HepG2 (cell line): Measurements from ENCODE around the gene VTN. TPM values are rescaled to one million over a fixed set of nuclear protein-coding genes. Genes with fewer than 3 reads are reported as not detected.

Experiments
- ATAD3A ChIP-seq: sonication (generic); formaldehyde crosslinking; IDR thresholded peaks from 2 replicates; pipeline ENCODE4 v1.4.0; 2020; ENCODE audit warnings: missing genetic modification reagents
- DMAP1 ChIP-seq: IDR thresholded peaks from 2 replicates; pipeline ENCODE4 v1.6.1; 2016
- GABPB1 ChIP-seq: IDR thresholded peaks from 2 replicates; pipeline ENCODE4 v1.6.1; 2016; ENCODE audit warnings: mild to moderate bottlenecking, missing genetic modification reagents, moderate library complexity, missing compliant biosample characterization
- HDAC1 ChIP-seq: sonication (generic); formaldehyde crosslinking; IDR thresholded peaks from 2 replicates; pipeline ENCODE4 v1.5.1; 2020; ENCODE audit warnings: mild to moderate bottlenecking, missing genetic modification reagents
- HINFP ChIP-seq: sonication (generic); formaldehyde crosslinking; IDR thresholded peaks from 2 replicates; pipeline ENCODE4 v1.4.0; 2020; ENCODE audit warnings: low read depth, mild to moderate bottlenecking, missing genetic modification reagents
- MAFF ChIP-seq: IDR thresholded peaks from 2 replicates; pipeline ENCODE4 v1.6.1; 2011; ENCODE audit warnings: low read depth, low read length, improper control_type of control experiment
- NCOA1 ChIP-seq: sonication (generic); formaldehyde crosslinking; IDR thresholded peaks from 2 replicates; pipeline ENCODE4 v1.9.0; 2021; ENCODE audit warnings: missing genetic modification reagents
- NFE2 ChIP-seq: sonication (generic); formaldehyde crosslinking; IDR thresholded peaks from 2 replicates; pipeline ENCODE4 v1.4.0; 2020; ENCODE audit warnings: missing genetic modification reagents
- NPAS2 ChIP-seq: sonication (generic); formaldehyde crosslinking; IDR thresholded peaks from 2 replicates; pipeline ENCODE4 v1.8.0; 2022; ENCODE audit warnings: mild to moderate bottlenecking, missing genetic modification reagents, borderline replicate concordance
- NR2F6 ChIP-seq, 2 experiments: IDR thresholded peaks; 2 replicates each; pipeline ENCODE4 v1.6.1; 2016; ENCODE audit warnings: antibody characterized with exemption in 1 of 2, mild to moderate bottlenecking in 1 of 2
- PITX1 ChIP-seq: sonication (generic); formaldehyde crosslinking; IDR thresholded peaks from 2 replicates; pipeline ENCODE4 v1.5.1; 2020; ENCODE audit warnings: mild to moderate bottlenecking, missing genetic modification reagents
- POLR2AphosphoS2 ChIP-seq: IDR thresholded peaks from 2 replicates; pipeline ENCODE4 v1.6.1; 2011; ENCODE audit warnings: low read depth, low read length, improper control_type of control experiment
- REPIN1 ChIP-seq: sonication (generic); formaldehyde crosslinking; IDR thresholded peaks from 2 replicates; pipeline ENCODE4 v1.8.0; 2022; ENCODE audit warnings: missing genetic modification reagents, low read depth, mild to moderate bottlenecking, borderline replicate concordance
- RFX5 ChIP-seq: IDR thresholded peaks from 2 replicates; pipeline ENCODE4 v1.6.1; 2011; ENCODE audit warnings: low read depth, low read length, improper control_type of control experiment
- SMARCC2 ChIP-seq: fragments of 450-650 bp; IDR thresholded peaks from 2 replicates; pipeline ENCODE4 v1.6.1; 2017; ENCODE audit warnings: antibody characterized with exemption, mild to moderate bottlenecking
- TCF7 ChIP-seq: sonication (generic); IDR thresholded peaks from 2 replicates; pipeline ENCODE4 v1.6.1; 2016; ENCODE audit warnings: antibody characterized with exemption, low read depth
- U2AF2 ChIP-seq: fragments of 200-400 bp; formaldehyde crosslinking; IDR thresholded peaks from 2 replicates; pipeline ENCODE4 v1.6.1; 2017; ENCODE audit warnings: low read depth, mild to moderate bottlenecking, low read length
- YEATS4 ChIP-seq: sonication (generic); formaldehyde crosslinking; IDR thresholded peaks from 2 replicates; pipeline ENCODE4 v1.4.0; 2020; ENCODE audit warnings: missing genetic modification reagents, borderline replicate concordance
- ZNF292 ChIP-seq: sonication (generic); formaldehyde crosslinking; IDR thresholded peaks from 2 replicates; pipeline ENCODE4 v1.8.1; 2022; ENCODE audit warnings: mild to moderate bottlenecking, low read depth, missing genetic modification reagents, borderline replicate concordance
- ZNF3 ChIP-seq: IDR thresholded peaks from 2 replicates; pipeline ENCODE4 v1.7.0; 2017; ENCODE audit warnings: inconsistent platforms
- ZNF34 ChIP-seq: sonication (generic); formaldehyde crosslinking; IDR thresholded peaks from 2 replicates; pipeline ENCODE4 v1.4.0; 2020; ENCODE audit warnings: mild to moderate bottlenecking, missing genetic modification reagents, borderline replicate concordance
- ZNF547 ChIP-seq: sonication (generic); formaldehyde crosslinking; IDR thresholded peaks from 2 replicates; pipeline ENCODE4 v1.5.1; 2020; ENCODE audit warnings: mild to moderate bottlenecking, missing genetic modification reagents
- ZNF7 ChIP-seq: IDR thresholded peaks from 2 replicates; pipeline ENCODE4 v1.6.1; 2016; ENCODE audit warnings: missing biosample characterization, missing genetic modification reagents
- ZNF768 ChIP-seq: sonication (generic); formaldehyde crosslinking; IDR thresholded peaks from 2 replicates; pipeline ENCODE4 v1.4.0; 2020; ENCODE audit warnings: missing genetic modification reagents
- ZNF775 ChIP-seq: sonication (generic); formaldehyde crosslinking; IDR thresholded peaks from 2 replicates; pipeline ENCODE4 v1.4.0; 2020; ENCODE audit warnings: missing genetic modification reagents, mild to moderate bottlenecking, moderate library complexity, borderline replicate concordance
- polyA plus RNA-seq, 8 experiments: library from polyadenylated mRNA; depleted of rRNA in 3 of 8; stranded (reverse) in 7 of 8; unstranded in 1 of 8; fragments of >200 nt; fragmentation: Illumina TruSeq in 4 of 8; extraction: Trizol in 4 of 8; gene quantifications; 2 replicates each; pipeline versions ENCODE4 v1.2.1 to v1.2.3, GENCODE V29; 2011 to 2016; ENCODE audit warnings: low read depth in 4 of 8, missing spikeins in 1 of 8, mixed read lengths in 1 of 8; ENCODE audit not compliant: insufficient read depth in 1 of 8
- total RNA-seq, 5 experiments: library from RNA; depleted of rRNA; stranded (reverse); fragments of >200 nt; fragmentation: Illumina TruSeq; extraction: Trizol; gene quantifications; 2 replicates each; pipeline ENCODE4 v1.2.3, GENCODE V29; 2016; ENCODE audit warnings: low read depth in 1 of 5
- TF ChIP-seq, protein P1 (sequence below): sonication (generic); formaldehyde crosslinking; conservative IDR thresholded peaks from 2 replicates; pipeline ENCODE4 v1.4.0; 2020; ENCODE audit warnings: missing genetic modification reagents
- TF ChIP-seq, protein P2 (sequence below): fragments of 450-650 bp; IDR thresholded peaks from 2 replicates; pipeline ENCODE4 v1.6.1; 2017
- TF ChIP-seq, protein P3 (sequence below): sonication (generic); formaldehyde crosslinking; IDR thresholded peaks from 2 replicates; pipeline ENCODE4 v1.8.1; 2022; ENCODE audit warnings: mild to moderate bottlenecking, missing genetic modification reagents

The VTN gene
- total and polyA plus RNA-seq, 2 of the 13 experiments (the other 11 are each of a cell fraction or from before 2014, with no cell fraction given): 108 to 131 TPM

- TF ChIP-seq, protein P1, sequence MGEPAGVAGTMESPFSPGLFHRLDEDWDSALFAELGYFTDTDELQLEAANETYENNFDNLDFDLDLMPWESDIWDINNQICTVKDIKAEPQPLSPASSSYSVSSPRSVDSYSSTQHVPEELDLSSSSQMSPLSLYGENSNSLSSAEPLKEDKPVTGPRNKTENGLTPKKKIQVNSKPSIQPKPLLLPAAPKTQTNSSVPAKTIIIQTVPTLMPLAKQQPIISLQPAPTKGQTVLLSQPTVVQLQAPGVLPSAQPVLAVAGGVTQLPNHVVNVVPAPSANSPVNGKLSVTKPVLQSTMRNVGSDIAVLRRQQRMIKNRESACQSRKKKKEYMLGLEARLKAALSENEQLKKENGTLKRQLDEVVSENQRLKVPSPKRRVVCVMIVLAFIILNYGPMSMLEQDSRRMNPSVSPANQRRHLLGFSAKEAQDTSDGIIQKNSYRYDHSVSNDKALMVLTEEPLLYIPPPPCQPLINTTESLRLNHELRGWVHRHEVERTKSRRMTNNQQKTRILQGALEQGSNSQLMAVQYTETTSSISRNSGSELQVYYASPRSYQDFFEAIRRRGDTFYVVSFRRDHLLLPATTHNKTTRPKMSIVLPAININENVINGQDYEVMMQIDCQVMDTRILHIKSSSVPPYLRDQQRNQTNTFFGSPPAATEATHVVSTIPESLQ (CRISPR knock-in tag): no peak
- TF ChIP-seq NPAS2 (CRISPR knock-in tag): no peak
- TF ChIP-seq ZNF292 (CRISPR knock-in tag): 0 out of 2 replicates have a peak, but pooled peaks have one; percentile 50
- no peak; the same call in 1 of the 2 replicates for TF ChIP-seq RFX5
- no peak for TF ChIP-seq ZNF547 (CRISPR knock-in tag)
- no peak; the same call in 1 of the 2 replicates for TF ChIP-seq DMAP1 (CRISPR knock-in tag)
- no peak for TF ChIP-seq HDAC1 (CRISPR knock-in tag)
- TF ChIP-seq GABPB1 (CRISPR knock-in tag): no peak; the same call in 1 of the 2 replicates
- no peak for TF ChIP-seq NCOA1
- no peak for TF ChIP-seq TCF7
- no peak for TF ChIP-seq ZNF775
- TF ChIP-seq REPIN1 (CRISPR knock-in tag): peak; percentile 66; the same call in 1 of the 2 replicates
- TF ChIP-seq ZNF3 (CRISPR knock-in tag): no peak
- TF ChIP-seq YEATS4 (CRISPR knock-in tag): 0 out of 2 replicates have a peak, but pooled peaks have one; percentile 46
- TF ChIP-seq POLR2AphosphoS2: no peak
- no peak for TF ChIP-seq ZNF768 (CRISPR knock-in tag)
- no peak for TF ChIP-seq ZNF34 (CRISPR knock-in tag)
- TF ChIP-seq ZNF7 (CRISPR knock-in tag): no peak
- no peak for TF ChIP-seq NR2F6 (IDR thresholded peaks at IDR 0.05)
- TF ChIP-seq NR2F6 (CRISPR knock-in tag; IDR thresholded peaks at IDR 0.05): no peak; the same call in 1 of the 2 replicates
- TF ChIP-seq, protein P2, sequence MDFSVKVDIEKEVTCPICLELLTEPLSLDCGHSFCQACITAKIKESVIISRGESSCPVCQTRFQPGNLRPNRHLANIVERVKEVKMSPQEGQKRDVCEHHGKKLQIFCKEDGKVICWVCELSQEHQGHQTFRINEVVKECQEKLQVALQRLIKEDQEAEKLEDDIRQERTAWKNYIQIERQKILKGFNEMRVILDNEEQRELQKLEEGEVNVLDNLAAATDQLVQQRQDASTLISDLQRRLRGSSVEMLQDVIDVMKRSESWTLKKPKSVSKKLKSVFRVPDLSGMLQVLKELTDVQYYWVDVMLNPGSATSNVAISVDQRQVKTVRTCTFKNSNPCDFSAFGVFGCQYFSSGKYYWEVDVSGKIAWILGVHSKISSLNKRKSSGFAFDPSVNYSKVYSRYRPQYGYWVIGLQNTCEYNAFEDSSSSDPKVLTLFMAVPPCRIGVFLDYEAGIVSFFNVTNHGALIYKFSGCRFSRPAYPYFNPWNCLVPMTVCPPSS: no peak
- no peak for TF ChIP-seq HINFP (CRISPR knock-in tag)
- no peak for TF ChIP-seq MAFF
- no peak for TF ChIP-seq ATAD3A
- TF ChIP-seq PITX1 (CRISPR knock-in tag): peak; percentile 64; the same call in 1 of the 2 replicates
- TF ChIP-seq SMARCC2: no peak
- TF ChIP-seq NFE2: no peak
- TF ChIP-seq U2AF2: no peak
- TF ChIP-seq, protein P3, sequence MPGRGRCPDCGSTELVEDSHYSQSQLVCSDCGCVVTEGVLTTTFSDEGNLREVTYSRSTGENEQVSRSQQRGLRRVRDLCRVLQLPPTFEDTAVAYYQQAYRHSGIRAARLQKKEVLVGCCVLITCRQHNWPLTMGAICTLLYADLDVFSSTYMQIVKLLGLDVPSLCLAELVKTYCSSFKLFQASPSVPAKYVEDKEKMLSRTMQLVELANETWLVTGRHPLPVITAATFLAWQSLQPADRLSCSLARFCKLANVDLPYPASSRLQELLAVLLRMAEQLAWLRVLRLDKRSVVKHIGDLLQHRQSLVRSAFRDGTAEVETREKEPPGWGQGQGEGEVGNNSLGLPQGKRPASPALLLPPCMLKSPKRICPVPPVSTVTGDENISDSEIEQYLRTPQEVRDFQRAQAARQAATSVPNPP (CRISPR knock-in tag): no peak
Observed at GRCh38 chr17:28416703-28417311, 46.7 kb upstream of the VTN start (continued).
